Osteoblast (primary cell): Measurements from ENCODE around the gene ERCC6L2. TPM values are rescaled to one million over a fixed set of nuclear protein-coding genes. Genes with fewer than 3 reads are reported as not detected.

Source experiments
- DNase-seq: peaks from one replicate; pipeline ENCODE4 v3.0.0; 2011; ENCODE audit warnings: low spot score, mixed read lengths; ENCODE audit not compliant: insufficient read length; ENCODE audit errors: missing footprints
- H2AFZ ChIP-seq: 2 replicates; pipeline ENCODE4 v1.6.0; 2011; ENCODE audit warnings: mild to moderate bottlenecking, low read length
- H3K27ac ChIP-seq: 2 replicates; pipeline ENCODE4 v1.5.1; 2011; ENCODE audit warnings: mild to moderate bottlenecking, low read depth, low read length, moderate library complexity
- H3K27me3 ChIP-seq: 2 replicates; pipeline ENCODE4 v1.6.0; 2012; ENCODE audit warnings: mild to moderate bottlenecking, control low read depth, inconsistent platforms, low read length, moderate library complexity; ENCODE audit not compliant: insufficient read depth
- H3K36me3 ChIP-seq: 2 replicates; pipeline ENCODE4 v1.5.1; 2011; ENCODE audit warnings: mild to moderate bottlenecking, low read length, control low read depth, moderate library complexity; ENCODE audit not compliant: insufficient read depth
- H3K4me1 ChIP-seq: 2 replicates; pipeline ENCODE4 v1.5.1; 2011; ENCODE audit warnings: mild to moderate bottlenecking, low read length, control low read depth, moderate library complexity; ENCODE audit not compliant: insufficient read depth
- H3K4me2 ChIP-seq: 2 replicates; pipeline ENCODE4 v1.6.0; 2011; ENCODE audit warnings: mild to moderate bottlenecking, low read length; ENCODE audit not compliant: insufficient read depth
- H3K4me3 ChIP-seq: fragments of 200-600 bp; sonication (generic); 3 replicates; pipeline ENCODE4 v1.5.1; 2012; ENCODE audit warnings: mild to moderate bottlenecking, low read length, inconsistent platforms; ENCODE audit not compliant: insufficient read depth
- H3K79me2 ChIP-seq: 2 replicates; pipeline ENCODE4 v1.6.0; 2012; ENCODE audit warnings: mild to moderate bottlenecking, low read length, control low read depth, inconsistent platforms; ENCODE audit not compliant: insufficient read depth
- H3K9me3 ChIP-seq: 2 replicates; pipeline ENCODE4 v1.5.1; 2011; ENCODE audit warnings: low read depth, low read length, control low read depth
- H4K20me1 ChIP-seq: 2 replicates; pipeline ENCODE4 v1.6.0; 2012; ENCODE audit warnings: mild to moderate bottlenecking, low read length, control low read depth; ENCODE audit not compliant: insufficient read depth
- CTCF ChIP-seq: IDR thresholded peaks from 2 replicates; pipeline ENCODE4 v1.5.1; 2011; ENCODE audit warnings: mild to moderate bottlenecking, low read depth, low read length, moderate library complexity; ENCODE audit errors: extremely low read depth
- total RNA-seq: library from RNA; depleted of rRNA; stranded (reverse); fragments of >200 nt; gene quantifications from 2 replicates; pipeline ENCODE4 v1.2.3, GENCODE V29; 2012

Gene ERCC6L2
- total RNA-seq, 1 donor: 77.8 TPM

GRCh38 chr9:95966306-95966705 is 90.8 kb downstream of the ERCC6L2 start:
- Histone ChIP-seq H4K20me1 (no peaks in the 10 kb centered on the region), H3K36me3 (no peaks in the 10 kb centered on the region), H3K9me3 (no peaks in the 10 kb centered on the region), H2AFZ (no peak overlapping the region), H3K79me2 (no peaks in the 10 kb centered on the region), H3K27me3 (no peaks in the 10 kb centered on the region), H3K4me3 (no peak overlapping the region), H3K4me2 (no peak overlapping the region), H3K4me1 (no peaks in the 10 kb centered on the region), H3K27ac (no peak overlapping the region)
- no peak for TF ChIP-seq CTCF
- DNase-seq: no peak

GRCh38 chr9:95970317-95970716 is 94.8 kb downstream of the ERCC6L2 start:
- Histone ChIP-seq H3K79me2 (no peaks in the 10 kb centered on the region), H3K9me3 (no peaks in the 10 kb centered on the region), H3K27me3 (no peaks in the 10 kb centered on the region), H3K4me1 (no peaks in the 10 kb centered on the region), H3K4me2 (no peak overlapping the region), H3K4me3 (no peak overlapping the region), H3K27ac (no peak overlapping the region), H3K36me3 (peaks cover 22% of the 10 kb centered on the region), H4K20me1 (no peaks in the 10 kb centered on the region), H2AFZ (no peak overlapping the region)
- no peak for DNase-seq
- no peak for TF ChIP-seq CTCF

- Histone ChIP-seq H3K27ac (no peak overlapping the region), H3K79me2 (no peaks in the 10 kb centered on the region), H2AFZ (no peak overlapping the region), H3K36me3 (peaks cover 22% of the 10 kb centered on the region), H3K27me3 (no peaks in the 10 kb centered on the region), H4K20me1 (no peaks in the 10 kb centered on the region), H3K4me2 (no peak overlapping the region), H3K9me3 (no peaks in the 10 kb centered on the region), H3K4me1 (no peaks in the 10 kb centered on the region), H3K4me3 (no peak overlapping the region)
- no peak for DNase-seq
- TF ChIP-seq CTCF: no peak
Observed at GRCh38 chr9:95971815-95972214, 96.3 kb downstream of the ERCC6L2 start.

- no peaks in the 10 kb centered on the region for H3K79me2 ChIP-seq
- no peak for TF ChIP-seq CTCF
- no peak for DNase-seq
- no peak overlapping the region for H3K4me3 ChIP-seq
- no peak overlapping the region for H2AFZ ChIP-seq
- H4K20me1 ChIP-seq: no peaks in the 10 kb centered on the region
- H3K27ac ChIP-seq: no peak overlapping the region
- no peaks in the 10 kb centered on the region for H3K4me1 ChIP-seq
- no peak overlapping the region for H3K4me2 ChIP-seq
- H3K9me3 ChIP-seq: no peaks in the 10 kb centered on the region
- peaks cover 22% of the 10 kb centered on the region for H3K36me3 ChIP-seq
- H3K27me3 ChIP-seq: no peaks in the 10 kb centered on the region
Observed at GRCh38 chr9:95974389-95974788, 98.9 kb downstream of the ERCC6L2 start.
